ENCODE results near the gene RHOBTB3.

GRCh38 chr5:95761771-95762651 is 30.9 kb downstream of the RHOBTB3 start:
- TF ChIP-seq CTCF (IDR thresholded peaks at IDR 0.05; ENCODE audit: insufficient read depth, low read length), result no peak
- no peak for TF ChIP-seq SPI1 (IDR thresholded peaks at IDR 0.05; ENCODE audit: borderline replicate concordance, low read depth)
- TF ChIP-seq REST (IDR thresholded peaks at IDR 0.05; ENCODE audit: insufficient replicate concordance, low read depth), result no peak
- TF ChIP-seq GABPA (IDR thresholded peaks at IDR 0.05; ENCODE audit: low read depth), result no peak
